Tibial artery (tissue), 4 donors: Measurements from ENCODE around the gene ALKBH2.

Source experiments
- DNase-seq, 2 donors: peaks; one replicate each; pipeline ENCODE4 v3.0.0-alpha.2; 2019
- H3K27ac ChIP-seq, 2 donors: fragments of 200-600 bp; sonication (generic) in 1 of 2; 1 replicate in 1 of 2; 2 replicates in 1 of 2; pipeline ENCODE4 v1.5.1; 2018 to 2019; ENCODE audit warnings: mild to moderate bottlenecking in 1 of 2
- H3K27me3 ChIP-seq, 2 donors: fragments of 200-600 bp; sonication (generic) in 1 of 2; one replicate each; pipeline versions ENCODE4 v1.5.1 to v1.6.0; 2016 to 2019
- H3K36me3 ChIP-seq, 3 donors: fragments of 200-600 bp; sonication (generic) in 2 of 3; one replicate each; pipeline ENCODE4 v1.5.1; 2016 to 2019; ENCODE audit warnings: mild to moderate bottlenecking in 2 of 3
- H3K4me1 ChIP-seq, 4 donors: fragments of 200-600 bp; sonication (generic) in 2 of 4; 1 replicate in 3 of 4; 2 replicates in 1 of 4; pipeline ENCODE4 v1.5.1; 2016 to 2019
- H3K4me3 ChIP-seq, 2 donors: fragments of 200-600 bp; sonication (generic) in 1 of 2; 1 replicate in 1 of 2; 2 replicates in 1 of 2; pipeline ENCODE4 v1.5.1; 2018 to 2019; ENCODE audit warnings: mild to moderate bottlenecking in 2 of 2
- H3K9me3 ChIP-seq, 3 donors: fragments of 200-600 bp; sonication (generic) in 1 of 3; one replicate each; pipeline ENCODE4 v1.5.1; 2016 to 2019
- CTCF ChIP-seq, 2 experiments: fragments of 200-600 bp in 1 of 2; fragments of 450-650 bp in 1 of 2; IDR thresholded peaks; one replicate each; pipeline ENCODE4 v1.5.1; 2017 to 2019; ENCODE audit warnings: antibody characterized with exemption in 2 of 2, mild to moderate bottlenecking in 1 of 2, moderate library complexity in 1 of 2
- intact Hi-C: fragments of 100-400 bp; cut with DNase I; formaldehyde crosslinking; loops from one replicate; pipeline ENCODE4 v1.15.0; 2023; ENCODE audit warnings: low total_unique reads

The ALKBH2 gene

GRCh38 chr12:109120095-109120494, 26.8 kb upstream of the ALKBH2 start:
- no peak overlapping the region for H3K4me3 ChIP-seq
- no peaks in the 10 kb centered on the region for H3K27me3 ChIP-seq
- peaks cover 0 to 13% (median 1%) of the 10 kb centered on the region in 4 donors for H3K4me1 ChIP-seq
- no peaks in the 10 kb centered on the region for H3K9me3 ChIP-seq
- H3K36me3 ChIP-seq: no peaks in the 10 kb centered on the region
- DNase-seq: no peak
- H3K27ac ChIP-seq: no peak overlapping the region
- TF ChIP-seq CTCF (IDR thresholded peaks at IDR 0.05): no peak
- intact Hi-C loops: no loop called here

GRCh38 chr12:109116611-109116949, 23.3 kb upstream of the ALKBH2 start:
- TF ChIP-seq CTCF (IDR thresholded peaks at IDR 0.05): no peak
- Histone ChIP-seq H3K27me3 (no peaks in the 10 kb centered on the region), H3K4me1 (peaks cover 0 to 34% (median 16%) of the 10 kb centered on the region in 4 donors), H3K9me3 (no peaks in the 10 kb centered on the region), H3K27ac (no peak overlapping the region), H3K36me3 (no peaks in the 10 kb centered on the region), H3K4me3 (no peak overlapping the region)
- no peak for DNase-seq
- intact Hi-C loops: no loop called here

GRCh38 chr12:109115758-109116610, 22.7 kb upstream of the ALKBH2 start, which contains the start of gene ACACB:
TSS of gene ACACB (plus strand) at chr12:109116587. CDS start at chr12:109139406, 22,819 bp downstream.
- Histone ChIP-seq H3K4me1 (peaks cover 0 to 34% (median 16%) of the 10 kb centered on the region in 4 donors), H3K4me3 (no peak within 1 kb of the TSS), H3K9me3 (no peaks in the 10 kb centered on the region), H3K27me3 (no peaks in the 10 kb centered on the region), H3K27ac (no peak within 1 kb of the TSS), H3K36me3 (no peaks in the 10 kb centered on the region)
- TF ChIP-seq CTCF (IDR thresholded peaks at IDR 0.05): no peak
- intact Hi-C loops: no loop called here
- peak; percentile 65 to 78 for DNase-seq

GRCh38 chr12:109115404-109115757, 22.1 kb upstream of the ALKBH2 start:
- Histone ChIP-seq H3K4me3 (no peak overlapping the region), H3K9me3 (no peaks in the 10 kb centered on the region), H3K27me3 (no peaks in the 10 kb centered on the region), H3K27ac (no peak overlapping the region), H3K4me1 (peaks cover 0 to 36% (median 17%) of the 10 kb centered on the region in 4 donors), H3K36me3 (no peaks in the 10 kb centered on the region)
- TF ChIP-seq CTCF (IDR thresholded peaks at IDR 0.05): no peak
- peak in 1 of 2 donors; percentile 16 for DNase-seq
- intact Hi-C loops: no loop called here

- Histone ChIP-seq H3K27me3 (no peaks in the 10 kb centered on the region), H3K4me1 (peaks cover 0 to 37% (median 17%) of the 10 kb centered on the region in 4 donors), H3K9me3 (no peaks in the 10 kb centered on the region), H3K36me3 (peaks cover 0 to 7% (median 4%) of the 10 kb centered on the region in 3 donors), H3K27ac (no peak overlapping the region), H3K4me3 (no peak overlapping the region)
- DNase-seq: no peak
- intact Hi-C loops: loop anchor here (5.0 kb wide), 1 partner anchor 43 kb away; no protein-coding TSS in a partner anchor
- TF ChIP-seq CTCF (IDR thresholded peaks at IDR 0.05): no peak
Measured at GRCh38 chr12:109114644-109115043, 21.4 kb upstream of the ALKBH2 start.
